ENCODE data around the gene TIMP2.

The TIMP2 gene

GRCh38 chr17:78840530-78840779 lies 84.7 kb downstream of the TIMP2 start:
- POLR2A ChIA-PET = interaction anchor here (1.0 kb wide), 1 partner anchor 18 kb away, joined by 3 read pairs; no protein-coding TSS in a partner anchor
- CTCF ChIA-PET = interaction anchor here (1.8 kb wide), 1 partner anchor 131 kb away, joined by 7 read pairs; no protein-coding TSS in a partner anchor

GRCh38 chr17:78839762-78840529 lies 85.2 kb downstream of the TIMP2 start:
- ChIA-PET POLR2A (interaction anchor here (1.0 kb wide), 1 partner anchor 18 kb away, joined by 3 read pairs; no protein-coding TSS in a partner anchor), CTCF (interaction anchor here (1.8 kb wide), 1 partner anchor 132 kb away, joined by 7 read pairs; no protein-coding TSS in a partner anchor)
- TF ChIP-seq, protein P1, sequence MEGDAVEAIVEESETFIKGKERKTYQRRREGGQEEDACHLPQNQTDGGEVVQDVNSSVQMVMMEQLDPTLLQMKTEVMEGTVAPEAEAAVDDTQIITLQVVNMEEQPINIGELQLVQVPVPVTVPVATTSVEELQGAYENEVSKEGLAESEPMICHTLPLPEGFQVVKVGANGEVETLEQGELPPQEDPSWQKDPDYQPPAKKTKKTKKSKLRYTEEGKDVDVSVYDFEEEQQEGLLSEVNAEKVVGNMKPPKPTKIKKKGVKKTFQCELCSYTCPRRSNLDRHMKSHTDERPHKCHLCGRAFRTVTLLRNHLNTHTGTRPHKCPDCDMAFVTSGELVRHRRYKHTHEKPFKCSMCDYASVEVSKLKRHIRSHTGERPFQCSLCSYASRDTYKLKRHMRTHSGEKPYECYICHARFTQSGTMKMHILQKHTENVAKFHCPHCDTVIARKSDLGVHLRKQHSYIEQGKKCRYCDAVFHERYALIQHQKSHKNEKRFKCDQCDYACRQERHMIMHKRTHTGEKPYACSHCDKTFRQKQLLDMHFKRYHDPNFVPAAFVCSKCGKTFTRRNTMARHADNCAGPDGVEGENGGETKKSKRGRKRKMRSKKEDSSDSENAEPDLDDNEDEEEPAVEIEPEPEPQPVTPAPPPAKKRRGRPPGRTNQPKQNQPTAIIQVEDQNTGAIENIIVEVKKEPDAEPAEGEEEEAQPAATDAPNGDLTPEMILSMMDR (IDR thresholded peaks at IDR 0.05; ENCODE audit: insufficient read depth, low read length, missing control alignments) = no peak
- peak overlapping the region; percentile 89 for H3K4me3 ChIP-seq (ENCODE audit: low read depth, low read length)
- no peak for DNase-seq (ENCODE audit: low read depth, low spot score)

More at GRCh38 chr17:78840530-78840779, 84.7 kb downstream of the TIMP2 start:
- H3K4me3 ChIP-seq (ENCODE audit: low read depth, low read length) = peak overlapping the region; percentile 89
- TF ChIP-seq, protein P1 (IDR thresholded peaks at IDR 0.05; ENCODE audit: insufficient read depth, low read length, missing control alignments) = no peak
- DNase-seq (ENCODE audit: low read depth, low spot score) = no peak

- no peak for DNase-seq (ENCODE audit: low read depth, low spot score)
- peak overlapping the region; percentile 89 for H3K4me3 ChIP-seq (ENCODE audit: low read depth, low read length)
- ChIA-PET POLR2A (no interaction called here), CTCF (interaction anchor here (1.6 kb wide), 1 partner anchor 132 kb away, joined by 6 read pairs; no protein-coding TSS in a partner anchor)
- TF ChIP-seq, protein P1 (IDR thresholded peaks at IDR 0.05; ENCODE audit: insufficient read depth, low read length, missing control alignments) = no peak
Observed at GRCh38 chr17:78839235-78839761, 85.9 kb downstream of the TIMP2 start.

- TF ChIP-seq, protein P1 (IDR thresholded peaks at IDR 0.05; ENCODE audit: insufficient read depth, low read length, missing control alignments) = no peak
- no peak for DNase-seq (ENCODE audit: low read depth, low spot score)
- H3K4me3 ChIP-seq (ENCODE audit: low read depth, low read length) = no peak overlapping the region
- ChIA-PET CTCF (interaction anchor here (1.6 kb wide), 1 partner anchor 133 kb away, joined by 6 read pairs; no protein-coding TSS in a partner anchor), POLR2A (no interaction called here)
Observed at GRCh38 chr17:78838574-78839005, 86.6 kb downstream of the TIMP2 start.

GRCh38 chr17:78836420-78837021 lies 88.7 kb downstream of the TIMP2 start:
- DNase-seq (ENCODE audit: low read depth, low spot score) = no peak
- ChIA-PET CTCF (interaction anchor here (1.0 to 1.3 kb wide), 3 partner anchors 10 to 138 kb away, joined by 3 to 4 read pairs (median 3); no protein-coding TSS in a partner anchor), POLR2A (interaction anchor here (0.9 kb wide), 1 partner anchor 16 kb away, joined by 3 read pairs; no protein-coding TSS in a partner anchor)
- TF ChIP-seq, protein P1 (IDR thresholded peaks at IDR 0.05; ENCODE audit: insufficient read depth, low read length, missing control alignments) = no peak
- H3K4me3 ChIP-seq (ENCODE audit: low read depth, low read length) = no peak overlapping the region

DNA sequence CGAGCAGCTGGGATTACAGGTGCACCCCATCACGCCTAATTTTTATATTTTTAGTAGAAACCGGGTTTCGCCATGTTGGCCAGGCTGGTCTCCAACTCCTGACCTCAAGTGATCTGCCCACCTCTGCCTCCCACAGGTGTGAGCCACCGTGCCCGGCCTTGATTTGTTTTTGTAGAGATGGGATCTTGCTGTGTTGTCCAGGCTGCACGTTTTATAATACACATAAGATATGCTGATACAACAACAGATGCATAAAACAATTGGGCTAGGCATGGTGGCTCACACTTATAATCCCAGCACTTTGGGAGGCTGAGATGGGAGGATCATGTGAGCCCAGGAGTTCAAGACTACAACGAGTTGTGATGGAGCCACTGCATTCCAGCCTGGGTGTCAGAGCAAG lies 90.6 kb downstream of the TIMP2 start:
- CTCF ChIA-PET = interaction anchor here (0.6 kb wide), 1 partner anchor 9 kb away, joined by 3 read pairs; no protein-coding TSS in a partner anchor
- DNase-seq (ENCODE audit: low read depth, low spot score) = no peak
- TF ChIP-seq, protein P1 (IDR thresholded peaks at IDR 0.05; ENCODE audit: insufficient read depth, low read length, missing control alignments) = no peak
- no peak overlapping the region for H3K4me3 ChIP-seq (ENCODE audit: low read depth, low read length)
- POLR2A ChIA-PET = no interaction called here

All from AG04449 (cell line).